GM13977 (cell line): Measurements from ENCODE around the gene TOGARAM2.

Experiments
- DNase-seq: peaks from one replicate; pipeline ENCODE4 v3.0.0; 2012; ENCODE audit warnings: low spot score
- in situ Hi-C: fragments of 300-500 bp; cut with MboI; formaldehyde crosslinking; loops from one replicate; pipeline ENCODE4 v1.12.0; 2022; ENCODE audit warnings: low sequenced_read_pairs, low pct_unique_long_range_greater_than_20kb, mixed read lengths, inconsistent platforms; ENCODE audit not compliant: unreplicated experiment
- TF ChIP-seq, protein P1 (sequence below): IDR thresholded peaks from 2 replicates; pipeline ENCODE4 v1.5.1; 2012; ENCODE audit warnings: mild to moderate bottlenecking, control low read depth; ENCODE audit not compliant: insufficient read depth; ENCODE audit errors: extremely low read depth, missing control alignments

The TOGARAM2 gene

DNA sequence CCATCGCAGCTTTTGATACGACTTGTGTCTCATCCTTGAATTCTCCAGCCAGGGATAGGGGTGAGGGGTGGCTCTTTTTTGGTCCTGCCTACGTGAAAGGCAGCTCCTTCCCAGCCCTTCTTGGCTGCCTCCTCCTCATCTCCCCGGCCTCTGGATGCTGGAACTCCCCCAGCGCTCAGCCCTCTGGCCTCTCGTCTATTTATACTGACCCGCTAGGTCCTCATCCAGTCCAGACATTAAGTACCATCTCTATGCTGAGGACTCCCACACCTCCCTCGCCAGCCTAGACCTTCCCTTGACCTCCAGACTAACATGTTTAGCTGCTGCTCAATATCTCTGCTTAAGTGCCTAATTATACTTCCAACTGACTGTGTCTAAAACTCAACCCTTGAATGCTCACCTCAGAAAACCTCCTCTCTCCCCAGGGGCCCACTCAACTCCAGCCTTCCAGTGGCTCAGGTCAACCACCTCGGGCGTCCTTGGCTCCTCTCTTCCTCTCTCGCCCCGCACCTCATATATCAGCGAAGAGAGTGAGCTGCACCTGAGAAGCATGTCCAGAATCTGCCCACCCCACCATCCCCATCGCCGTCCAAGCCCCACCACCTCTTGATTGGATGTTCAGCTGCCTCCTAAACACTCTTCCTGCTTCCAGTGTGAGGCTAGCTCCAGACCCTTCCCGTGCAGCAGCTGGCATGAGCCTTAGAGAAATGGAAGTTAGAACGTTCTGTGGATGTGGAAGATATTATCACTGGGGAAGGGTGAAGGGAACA lies 34.8 kb downstream of the TOGARAM2 start:
- DNase-seq: no peak
- in situ Hi-C loops: no loop called here
- TF ChIP-seq, protein P1, sequence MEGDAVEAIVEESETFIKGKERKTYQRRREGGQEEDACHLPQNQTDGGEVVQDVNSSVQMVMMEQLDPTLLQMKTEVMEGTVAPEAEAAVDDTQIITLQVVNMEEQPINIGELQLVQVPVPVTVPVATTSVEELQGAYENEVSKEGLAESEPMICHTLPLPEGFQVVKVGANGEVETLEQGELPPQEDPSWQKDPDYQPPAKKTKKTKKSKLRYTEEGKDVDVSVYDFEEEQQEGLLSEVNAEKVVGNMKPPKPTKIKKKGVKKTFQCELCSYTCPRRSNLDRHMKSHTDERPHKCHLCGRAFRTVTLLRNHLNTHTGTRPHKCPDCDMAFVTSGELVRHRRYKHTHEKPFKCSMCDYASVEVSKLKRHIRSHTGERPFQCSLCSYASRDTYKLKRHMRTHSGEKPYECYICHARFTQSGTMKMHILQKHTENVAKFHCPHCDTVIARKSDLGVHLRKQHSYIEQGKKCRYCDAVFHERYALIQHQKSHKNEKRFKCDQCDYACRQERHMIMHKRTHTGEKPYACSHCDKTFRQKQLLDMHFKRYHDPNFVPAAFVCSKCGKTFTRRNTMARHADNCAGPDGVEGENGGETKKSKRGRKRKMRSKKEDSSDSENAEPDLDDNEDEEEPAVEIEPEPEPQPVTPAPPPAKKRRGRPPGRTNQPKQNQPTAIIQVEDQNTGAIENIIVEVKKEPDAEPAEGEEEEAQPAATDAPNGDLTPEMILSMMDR: no peak

DNA sequence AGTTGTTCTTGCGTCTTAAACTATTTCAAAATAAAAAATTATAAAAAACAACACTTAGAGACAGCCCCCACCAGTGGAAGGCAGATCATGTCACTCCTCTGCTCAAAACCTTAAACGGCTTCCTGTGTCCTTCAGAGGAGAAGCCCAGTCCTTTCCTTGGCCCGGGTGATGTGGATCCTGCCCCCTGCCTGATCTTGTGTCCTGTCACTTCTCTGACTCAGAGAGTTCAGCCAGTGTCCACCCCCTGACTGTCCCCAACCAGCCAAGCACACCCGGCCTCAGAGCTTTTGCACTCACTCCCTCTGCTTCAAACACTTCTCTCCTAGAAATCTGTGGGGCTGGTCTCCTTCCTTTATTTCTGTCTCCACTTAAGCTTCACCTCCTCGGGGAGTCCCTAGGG lies 35.4 kb downstream of the TOGARAM2 start:
- no peak for DNase-seq
- TF ChIP-seq, protein P1: no peak
- in situ Hi-C loops: no loop called here

GRCh38 chr2:29017716-29018435 lies 36.8 kb downstream of the TOGARAM2 start:
- no peak for DNase-seq
- in situ Hi-C loops: no loop called here
- TF ChIP-seq, protein P1: no peak

- in situ Hi-C loops: no loop called here
- DNase-seq: no peak
- TF ChIP-seq, protein P1: no peak
Measured at GRCh38 chr2:29021886-29022285, 40.8 kb downstream of the TOGARAM2 start.

GRCh38 chr2:29022679-29023078 lies 41.6 kb downstream of the TOGARAM2 start:
- in situ Hi-C loops: no loop called here
- TF ChIP-seq, protein P1: no peak
- no peak for DNase-seq

DNA sequence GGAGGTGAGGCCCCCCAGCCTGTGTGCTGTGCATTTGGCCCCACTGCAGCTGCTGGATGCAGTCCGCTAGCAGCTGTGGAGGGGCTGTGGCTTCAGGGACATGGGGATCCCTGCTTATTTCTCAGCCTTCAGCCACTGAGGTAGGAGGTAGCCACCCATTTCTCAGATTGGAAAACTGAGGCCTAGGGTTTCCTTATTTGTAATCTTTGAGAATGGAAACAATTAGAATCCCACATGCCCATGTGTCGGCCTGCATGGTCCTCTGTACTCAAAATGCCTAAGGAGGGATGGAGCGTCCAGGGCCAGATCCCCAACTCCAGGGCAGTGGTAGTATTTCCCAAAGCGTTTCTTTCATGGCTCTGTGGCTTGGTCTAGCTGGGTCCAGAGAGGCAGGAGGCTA lies 42.1 kb downstream of the TOGARAM2 start:
- in situ Hi-C loops: no loop called here
- TF ChIP-seq, protein P1: no peak
- DNase-seq: no peak
